Measurements from ENCODE around the gene SLC30A1.

- peak; percentile 86 for TF ChIP-seq CTCF (conservative IDR thresholded peaks at IDR 0.05; ENCODE audit: low read depth, low read length)
- no peak for TF ChIP-seq EZH2phosphoT487 (IDR thresholded peaks at IDR 0.05; ENCODE audit: borderline replicate concordance, low read length)
- TF ChIP-seq EZH2 (IDR thresholded peaks at IDR 0.05; ENCODE audit: low read length, unreplicated experiment), result no peak
These were observed 932 bp downstream of the SLC30A1 start for GRCh38 chr1:211577819-211578639.

Data from PC-3 (cell line).